DMS79 (cell line): Measurements from ENCODE around the gene PRR5L.

Source experiments
- DNase-seq: peaks from one replicate; lab custom pipeline; 2025; lab: John Stamatoyannopoulos, UW

PRR5L gene

GRCh38 chr11:36358436-36358835 is 62.3 kb downstream of the PRR5L start:
- DNase-seq: no peak

GRCh38 chr11:36360318-36360717 is 64.2 kb downstream of the PRR5L start:
- DNase-seq: no peak

GRCh38 chr11:36360826-36361415 is 64.8 kb downstream of the PRR5L start:
- no peak for DNase-seq

- no peak for DNase-seq
Measured at GRCh38 chr11:36361472-36361871, 65.4 kb downstream of the PRR5L start.

DNA sequence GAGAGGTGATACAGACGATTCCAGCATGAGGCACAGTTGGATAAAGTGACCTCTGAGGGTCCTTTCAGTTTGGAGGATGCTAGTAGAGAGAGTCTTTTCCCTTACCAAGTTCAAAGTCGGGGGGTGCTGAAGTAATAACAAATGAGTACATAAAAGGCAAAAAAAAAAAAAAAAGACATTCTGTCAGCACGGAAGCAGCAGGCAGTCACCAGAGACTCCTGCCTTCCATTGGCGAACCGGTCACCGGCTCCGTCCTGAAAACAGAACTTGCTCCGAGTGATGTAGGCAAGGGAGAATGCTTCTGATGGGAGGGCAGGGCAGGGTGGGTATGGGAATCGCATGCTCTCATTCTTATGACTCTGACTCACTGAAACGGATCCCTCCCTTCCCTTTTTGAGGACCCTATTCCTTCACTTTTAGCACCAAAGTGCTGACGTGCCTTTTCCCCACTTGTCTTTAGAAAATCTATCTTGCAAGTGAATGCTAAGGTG is 65.9 kb downstream of the PRR5L start:
- no peak for DNase-seq

- no peak for DNase-seq
Measured at GRCh38 chr11:36362902-36363301, 66.8 kb downstream of the PRR5L start.

GRCh38 chr11:36363361-36364268 is 67.5 kb downstream of the PRR5L start:
- no peak for DNase-seq

DNA sequence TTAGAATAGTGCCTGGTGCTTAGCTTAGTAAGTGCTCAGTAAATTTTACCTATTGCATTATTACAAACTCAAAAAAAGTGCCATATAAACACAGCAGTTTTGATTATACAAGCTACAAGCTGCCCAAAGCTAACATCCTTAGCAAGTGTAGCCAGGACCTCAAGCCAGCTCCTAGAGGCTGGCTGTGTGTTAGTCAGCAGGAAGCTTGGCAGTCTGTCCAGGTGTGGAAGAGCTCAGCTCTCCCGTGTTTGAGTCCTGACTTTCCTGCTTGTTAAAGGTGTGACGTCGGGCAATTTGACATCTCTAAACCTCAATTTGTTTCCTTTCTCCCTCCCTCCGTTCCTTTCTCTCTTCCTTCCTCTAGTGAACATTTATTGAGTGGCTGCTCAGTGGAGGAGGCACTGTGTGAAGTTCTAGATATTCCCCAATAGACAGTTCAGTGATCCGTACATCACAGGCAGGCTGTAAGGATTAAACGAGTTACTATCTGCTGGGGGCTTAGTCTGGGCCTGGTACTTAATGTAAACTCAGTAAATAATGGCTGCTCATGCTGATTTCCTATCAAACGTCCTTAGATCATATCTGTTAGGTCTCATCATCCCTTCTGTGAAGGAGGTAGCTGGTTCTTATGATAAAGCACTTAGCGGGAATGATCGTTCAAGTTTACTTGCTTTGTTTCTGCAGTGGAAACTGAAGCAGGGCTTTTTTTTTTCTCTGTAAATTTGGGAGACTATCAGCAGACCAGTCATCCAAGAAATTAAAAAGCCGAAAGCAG is 68.7 kb downstream of the PRR5L start:
- no peak for DNase-seq

DNA sequence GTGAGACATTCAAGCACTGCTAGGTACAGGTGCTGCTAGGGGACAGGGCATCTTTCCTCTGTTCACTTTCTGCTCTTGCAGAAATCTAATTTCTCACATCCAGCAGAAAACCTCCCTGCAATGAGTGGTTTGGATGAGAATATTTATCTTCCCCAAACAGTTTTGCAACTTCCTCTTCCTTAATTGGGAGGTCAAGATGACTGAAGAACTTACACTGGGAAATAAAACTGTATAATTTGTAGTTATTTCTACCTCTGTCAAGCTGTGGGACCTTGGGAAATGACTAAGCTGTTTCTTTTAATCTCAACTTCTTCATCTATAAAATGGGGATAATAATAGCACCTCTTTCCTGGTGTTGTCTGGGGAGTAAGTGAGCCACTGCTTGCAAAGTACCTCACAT is 69.8 kb downstream of the PRR5L start:
- DNase-seq: no peak

GRCh38 chr11:36367806-36368680 is 72.0 kb downstream of the PRR5L start:
- no peak for DNase-seq

GRCh38 chr11:36371181-36371580 is 75.1 kb downstream of the PRR5L start:
- no peak for DNase-seq

DNA sequence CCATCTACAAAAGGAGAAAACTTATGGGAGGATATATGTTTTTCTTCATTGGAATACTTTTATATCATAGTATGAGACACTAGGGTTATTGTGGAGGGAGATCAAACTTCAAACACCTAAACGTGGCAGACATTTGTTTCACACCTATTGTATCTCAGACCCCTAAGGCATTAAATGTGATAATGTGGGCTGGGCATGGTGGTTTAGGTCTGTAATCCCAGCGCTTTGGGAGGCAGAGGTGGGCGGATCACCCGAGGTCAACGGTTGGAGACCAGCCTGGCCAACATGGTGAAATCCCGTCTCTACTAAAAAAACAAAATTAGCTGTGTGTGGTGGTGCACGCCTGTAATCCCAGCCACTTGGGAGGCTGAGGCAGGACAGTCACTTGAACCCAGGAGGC is 75.5 kb downstream of the PRR5L start:
- no peak for DNase-seq

DNA sequence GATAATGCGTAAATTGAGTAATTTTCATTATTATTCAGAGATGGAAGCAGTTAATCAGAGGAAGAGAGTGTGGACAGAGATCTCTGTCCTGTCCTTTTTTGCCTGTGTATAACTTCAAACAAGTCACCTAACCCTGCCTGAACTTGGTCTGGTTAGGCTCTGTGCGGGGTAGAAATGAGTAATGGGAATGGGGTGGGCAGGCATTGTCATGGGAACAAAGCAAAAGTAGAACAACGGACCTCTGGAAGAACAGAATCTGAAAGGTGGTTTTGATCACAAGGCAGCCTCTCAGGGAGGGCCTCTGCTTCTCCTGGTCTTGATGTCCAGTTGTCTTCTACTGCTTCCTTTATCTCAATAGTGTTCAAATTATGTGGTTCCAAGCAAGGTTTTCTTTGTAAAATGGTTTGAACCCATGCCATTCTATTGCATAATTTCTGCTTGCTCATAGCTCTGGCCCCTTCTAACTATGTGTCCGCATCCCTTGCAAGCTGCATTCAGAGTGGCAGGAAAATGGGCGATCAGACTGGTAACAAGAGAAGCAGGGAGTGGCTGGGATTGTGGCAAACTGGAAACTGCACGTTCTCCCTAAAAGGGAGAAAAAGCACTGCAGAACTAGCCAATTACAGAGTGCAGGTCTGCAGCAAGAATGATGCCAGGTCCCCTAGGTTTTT is 76.1 kb downstream of the PRR5L start:
- DNase-seq: no peak

GRCh38 chr11:36373016-36374010 is 77.2 kb downstream of the PRR5L start:
- no peak for DNase-seq

- DNase-seq: no peak
Measured at GRCh38 chr11:36374726-36375125, 78.6 kb downstream of the PRR5L start.

DNA sequence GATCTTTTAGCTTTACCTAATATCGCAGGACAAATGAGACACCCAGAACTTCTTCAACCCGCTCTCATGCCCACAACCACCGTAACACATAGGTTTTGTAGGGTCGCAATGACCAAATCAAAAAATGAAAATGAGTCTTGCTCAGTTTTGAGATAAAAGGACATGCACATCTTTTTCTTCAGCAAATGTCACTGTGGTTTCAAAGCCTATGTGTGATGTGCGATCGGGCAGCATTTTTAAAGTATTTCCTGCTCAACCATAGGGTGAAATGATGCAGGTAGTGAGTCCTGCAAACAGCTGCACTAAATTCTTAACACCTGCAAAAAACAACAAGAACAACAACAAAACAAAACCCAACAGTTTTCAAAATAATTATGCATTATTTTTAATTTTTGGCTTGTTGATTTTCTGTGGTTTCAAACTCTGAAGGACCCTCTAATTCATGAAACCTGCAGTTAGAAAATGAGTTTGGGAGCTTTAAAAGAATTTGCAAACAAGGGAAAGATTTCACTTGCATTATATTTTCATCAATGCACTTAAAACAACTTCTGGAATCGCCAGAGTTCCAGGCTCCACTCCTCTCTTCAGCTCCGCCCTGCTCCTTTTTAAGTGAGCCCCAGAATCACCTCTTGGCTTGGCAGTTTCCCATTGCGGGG is 79.4 kb downstream of the PRR5L start:
- DNase-seq: no peak

DNA sequence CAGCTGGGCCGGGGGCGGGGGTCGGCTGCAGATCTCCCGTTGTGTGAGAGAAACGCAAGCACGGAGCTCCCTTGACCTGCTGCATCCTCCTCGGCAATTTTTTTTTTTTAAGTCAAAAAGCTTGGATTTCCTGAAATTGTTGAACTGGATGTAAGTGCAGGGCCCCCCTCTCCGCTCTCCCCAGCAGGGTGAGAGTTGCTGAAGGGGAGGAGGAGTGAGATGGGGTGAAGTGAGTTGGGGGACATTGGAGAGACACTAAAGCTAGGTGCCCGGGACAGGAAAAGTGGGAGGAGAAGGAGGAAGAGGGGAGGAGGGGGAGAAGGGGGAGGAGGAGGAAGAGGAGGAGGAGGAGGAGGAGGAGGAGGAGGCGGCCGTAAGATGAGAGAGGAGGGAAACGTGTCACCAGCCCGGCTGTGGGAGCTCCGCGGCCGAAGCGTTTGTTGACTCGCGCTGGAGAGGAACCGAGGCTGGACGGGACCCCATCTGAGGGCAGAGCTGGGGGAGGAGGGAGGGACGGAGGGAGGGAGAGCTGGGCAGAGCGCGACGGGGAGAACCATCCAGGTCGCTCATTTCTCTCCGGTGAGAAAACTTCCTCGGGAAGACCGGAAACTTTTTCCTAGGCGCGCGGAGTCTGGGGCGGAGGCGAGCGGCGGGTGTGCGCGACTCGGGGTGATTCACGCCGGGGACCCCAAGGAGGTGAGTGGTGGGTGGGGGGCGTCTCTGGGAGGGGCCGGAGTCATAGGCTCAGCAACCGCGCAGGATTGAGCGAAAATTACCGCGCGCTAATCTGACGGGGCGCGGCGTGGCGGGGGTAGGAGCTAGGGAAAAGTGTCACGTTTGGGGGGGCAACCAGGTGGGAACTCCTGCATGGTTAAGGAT is 80.2 kb downstream of the PRR5L start:
- DNase-seq: no peak
